K562 (cell line): ENCODE data around the gene DNAH1. TPM values are rescaled to one million over a fixed set of nuclear protein-coding genes. Genes with fewer than 3 reads are reported as not detected.

ENCODE experiments used
- ATAC-seq: fragments of 200-7000 bp; cut with Tn5 transposase; 3 replicates; pipeline ENCODE4 v1.9.1; 2020; ENCODE audit warnings: moderate library complexity
- BruUV-seq: library from RNA; stranded (reverse); fragments of 400-500 nt; replicated peaks from 2 replicates; lab custom pipeline; 2021; lab: Mats Ljungman, UMichigan
- CTCF ChIA-PET: fragments of 300-600 bp; formaldehyde crosslinking; extraction: SDS; loops from one replicate; lab custom pipeline; 2021; ENCODE audit warnings: low intra/inter-chr PET ratio; lab: Yijun Ruan, JAX
- POLR2A ChIA-PET: fragments of 300-600, 350-650 bp; sonication (Branson Sonifier 250); formaldehyde crosslinking; extraction: SDS; loops from one replicate; lab custom pipeline; 2021; ENCODE audit warnings: antibody characterized with exemption, inconsistent platforms; lab: Yijun Ruan, JAX
- DNase-seq, 4 experiments: peaks; one replicate each; pipeline versions ENCODE4 v3.0.0 to v3.0.0-alpha.2; 2011 to 2018; ENCODE audit warnings: low spot score in 3 of 4, mixed read lengths in 3 of 4; ENCODE audit errors: extremely low read depth in 1 of 4
- FAIRE-seq: peaks from 2 replicates; lab custom pipeline; 2011; peaks lifted over from hg19 to GRCh38; lab: Jason Lieb, UNC
- H2AFZ ChIP-seq: 2 replicates; pipeline ENCODE4 v1.6.0; 2011; ENCODE audit warnings: low read depth, low read length, control low read depth, inconsistent platforms
- H3K27ac ChIP-seq: fragments of 200-600 bp; 3 replicates; pipeline ENCODE4 v1.8.0; 2011; ENCODE audit warnings: low read depth, mild to moderate bottlenecking, control low read depth, inconsistent platforms, low read length, moderate library complexity, mixed read lengths; ENCODE audit errors: extremely low read depth
- H3K27me3 ChIP-seq, 2 experiments: fragments of 300-600 bp in 1 of 2; 2 replicates in 1 of 2; 3 replicates in 1 of 2; pipeline versions ENCODE4 v1.6.0 to v1.8.0; 2011; ENCODE audit warnings: inconsistent platforms in 2 of 2, low read length in 2 of 2, mild to moderate bottlenecking in 1 of 2, mixed read lengths in 1 of 2, moderate library complexity in 1 of 2; ENCODE audit not compliant: control insufficient read depth in 2 of 2, insufficient read depth in 2 of 2
- H3K36me3 ChIP-seq: fragments of 300-600 bp; 3 replicates; pipeline ENCODE4 v1.8.0; 2011; ENCODE audit warnings: mild to moderate bottlenecking, low read length, inconsistent platforms; ENCODE audit not compliant: control insufficient read depth, insufficient read depth
- H3K4me1 ChIP-seq, 2 experiments: fragments of 200-600 bp in 1 of 2; replicated peaks in 1 of 2; 2 replicates in 1 of 2; 3 replicates in 1 of 2; pipeline versions ENCODE4 v1.5.1 to v1.8.0; 2011; ENCODE audit warnings: inconsistent platforms in 2 of 2, low read length in 2 of 2, mild to moderate bottlenecking in 1 of 2, mixed read lengths in 1 of 2, moderate library complexity in 1 of 2; ENCODE audit not compliant: control insufficient read depth in 2 of 2, insufficient read depth in 2 of 2
- H3K4me2 ChIP-seq: 2 replicates; pipeline ENCODE4 v1.6.1; 2011; ENCODE audit warnings: low read length, control low read depth, inconsistent platforms, mixed read lengths; ENCODE audit not compliant: insufficient read depth
- H3K4me3 ChIP-seq: fragments of 200-600 bp; sonication (generic), shearing (Covaris generic); 2 replicates; pipeline ENCODE4 v1.5.1; 2016; ENCODE audit warnings: control low read depth, inconsistent platforms
- H3K79me2 ChIP-seq: fragments of 200-600 bp; 3 replicates; pipeline ENCODE4 v1.8.0; 2011; ENCODE audit warnings: low read length, inconsistent platforms; ENCODE audit not compliant: control insufficient read depth, insufficient read depth
- H3K9ac ChIP-seq, 2 experiments: 2 replicates each; pipeline versions ENCODE4 v1.6.0 to v1.6.1; 2011; ENCODE audit warnings: low read depth in 2 of 2, low read length in 2 of 2, control low read depth in 1 of 2, inconsistent platforms in 1 of 2, mild to moderate bottlenecking in 1 of 2, mixed read lengths in 1 of 2; ENCODE audit not compliant: insufficient read depth in 1 of 2
- H3K9me1 ChIP-seq: one replicate; pipeline ENCODE4 v1.6.0; 2011; ENCODE audit warnings: inconsistent platforms, mild to moderate bottlenecking, low read length, moderate library complexity; ENCODE audit not compliant: control insufficient read depth, insufficient read depth
- H3K9me3 ChIP-seq: replicated peaks from 2 replicates; pipeline ENCODE4 v1.5.1; 2011; ENCODE audit warnings: low read depth, low read length, inconsistent platforms; ENCODE audit not compliant: control insufficient read depth, insufficient read depth
- H4K20me1 ChIP-seq: replicated peaks from 2 replicates; pipeline ENCODE4 v1.6.1; 2011; ENCODE audit warnings: low read length, inconsistent platforms, mixed read lengths; ENCODE audit not compliant: control insufficient read depth, insufficient read depth
- ADNP ChIP-seq: fragments of 200-800 bp; sonication (Bioruptor generic); IDR thresholded peaks from 2 replicates; pipeline ENCODE4 v1.6.1; 2016; ENCODE audit warnings: missing genetic modification characterization, missing compliant biosample characterization
- BRF1 ChIP-seq: IDR thresholded peaks from 3 replicates; pipeline ENCODE4 v1.6.1; 2011; ENCODE audit warnings: borderline replicate concordance, mild to moderate bottlenecking; ENCODE audit not compliant: insufficient read length; ENCODE audit errors: extremely low read depth
- CREB1 ChIP-seq, 2 experiments: sonication (generic) in 1 of 2; formaldehyde crosslinking in 1 of 2; IDR thresholded peaks; 2 replicates each; pipeline versions ENCODE4 v1.6.1 to v1.8.0; 2012 to 2022; ENCODE audit warnings: inconsistent platforms in 1 of 2, mild to moderate bottlenecking in 1 of 2, missing genetic modification reagents in 1 of 2, moderate library complexity in 1 of 2
- E2F6 ChIP-seq, 2 experiments: IDR thresholded peaks; 2 replicates each; pipeline ENCODE4 v1.6.1; 2011; ENCODE audit warnings: borderline replicate concordance in 1 of 2, control low read depth in 1 of 2, low read depth in 1 of 2, low read length in 1 of 2, mild to moderate bottlenecking in 1 of 2, mixed read lengths in 1 of 2, moderate library complexity in 1 of 2; ENCODE audit not compliant: insufficient read depth in 1 of 2, insufficient read length in 1 of 2, poor library complexity in 1 of 2, severe bottlenecking in 1 of 2; ENCODE audit errors: extremely low read depth in 1 of 2
- MYNN ChIP-seq, 2 experiments: sonication (generic); formaldehyde crosslinking in 1 of 2; IDR thresholded peaks; 2 replicates each; pipeline versions ENCODE4 v1.5.0 to v1.6.1; 2016 to 2020; ENCODE audit warnings: antibody characterized with exemption in 1 of 2, missing genetic modification reagents in 1 of 2
- SREBF2 ChIP-seq: sonication (generic); formaldehyde crosslinking; IDR thresholded peaks from 2 replicates; pipeline ENCODE4 v1.4.0; 2020; ENCODE audit warnings: mild to moderate bottlenecking, missing genetic modification reagents
- XRCC5 ChIP-seq: fragments of 200-400 bp; formaldehyde crosslinking; IDR thresholded peaks from 2 replicates; pipeline ENCODE4 v1.6.1; 2017; ENCODE audit warnings: low read depth, mild to moderate bottlenecking, low read length
- ZSCAN29 ChIP-seq: fragments of 450-650 bp; IDR thresholded peaks from 2 replicates; pipeline ENCODE4 v1.6.1; 2017
- WGBS: fragments of 100-300 bp; shearing (Covaris generic); methylation state at CpG from one replicate; pipeline ENCODE4 v1.1.6; 2016; ENCODE audit warnings: low coverage, mixed read lengths; ENCODE audit not compliant: insufficient coverage; ENCODE audit errors: missing lambda C conversion rate; 5-methylcytosine and 5-hydroxymethylcytosine counted together
- in situ Hi-C: fragments of 300-500 bp; cut with MboI; formaldehyde crosslinking; loops from 4 replicates; pipeline ENCODE4 v1.15.0; 2018; ENCODE audit warnings: inconsistent platforms, mixed read lengths
- intact Hi-C: fragments of 100-400 bp; cut with micrococcal nuclease; formaldehyde crosslinking; loops from 2 replicates; pipeline ENCODE4 v1.14.2; 2022
- polyA plus RNA-seq, 8 experiments: library from polyadenylated mRNA; depleted of rRNA in 4 of 8; stranded (reverse) in 5 of 8; unstranded in 3 of 8; fragments of >200 nt; fragmentation: Nextera tagmentation in 2 of 8; fragmentation: Illumina TruSeq in 1 of 8; extraction: Ambion mirVana in 2 of 8; extraction: Trizol in 1 of 8; gene quantifications; 2 replicates each; pipeline versions ENCODE4 v1.2.1 to v1.2.3, GENCODE V29; 2011 to 2014; ENCODE audit warnings: inconsistent platforms in 1 of 8, missing spikeins in 1 of 8
- total RNA-seq, 7 experiments: library from RNA; depleted of rRNA in 6 of 7; stranded (reverse); fragments of >200 nt in 6 of 7; fragmentation: Illumina TruSeq in 2 of 7; extraction: Trizol in 2 of 7; gene quantifications; 2 replicates each; pipeline versions ENCODE4 v1.2.1 to v1.2.3, GENCODE V29; 2011 to 2021; ENCODE audit warnings: low replicate concordance in 1 of 7

Gene DNAH1
- total and polyA plus RNA-seq, 9 of the 15 experiments (the other 6 are each of a cell fraction or from before 2014, with no cell fraction given), result 0.04 to 0.84 (median 0.50) TPM

- intact Hi-C loops, result no loop called here
- BruUV-seq, result no TSS peak
- POLR2A ChIA-PET, result interaction anchor here (0.6 to 2.2 kb wide), 4 partner anchors 9 to 48 kb away, joined by 3 to 11 read pairs (median 4); no protein-coding TSS in a partner anchor
Observed at GRCh38 chr3:52397676-52398399, 81.7 kb downstream of the DNAH1 start.

More at GRCh38 chr3:52397676-52398399, 81.7 kb downstream of the DNAH1 start:
- peaks cover 0 to 7% of the 10 kb centered on the region in 2 experiments; a peak in 2 of 5 replicates for H3K27me3 ChIP-seq
- H3K27ac ChIP-seq, result no peak overlapping the region
- H3K36me3 ChIP-seq, result peaks cover 18% of the 10 kb centered on the region; the same call in 1 of the 3 replicates
- H3K4me2 ChIP-seq, result no peak overlapping the region
- H3K9ac ChIP-seq, result no peak overlapping the region
- H2AFZ ChIP-seq, result no peak overlapping the region
- WGBS, result 36% methylated on average over 13 of the region's 13 CpGs
- TF ChIP-seq BRF1, result no peak
- no peak for TF ChIP-seq ADNP
- no peak for TF ChIP-seq ZSCAN29
- TF ChIP-seq XRCC5, result no peak
- TF ChIP-seq E2F6 (IDR thresholded peaks at IDR 0.05; ENCODE audit: borderline replicate concordance in 1 of 2, extremely low read depth in 1 of 2, insufficient read depth in 1 of 2, insufficient read length in 1 of 2, low read depth in 1 of 2, low read length in 1 of 2, poor library complexity in 1 of 2, severe bottlenecking in 1 of 2), result no peak
- no peak for TF ChIP-seq MYNN (IDR thresholded peaks at IDR 0.05)
- no peak for TF ChIP-seq MYNN (CRISPR knock-in tag; IDR thresholded peaks at IDR 0.05)
- TF ChIP-seq SREBF2, result no peak
- no peak for TF ChIP-seq CREB1 (IDR thresholded peaks at IDR 0.05)
- no peak for TF ChIP-seq CREB1 (CRISPR knock-in tag; IDR thresholded peaks at IDR 0.05)
- CTCF ChIA-PET, result no interaction called here
- DNase-seq (no peak), FAIRE-seq (no peak), ATAC-seq (no peak)
- H3K9me3 ChIP-seq, result no peaks in the 10 kb centered on the region
- H3K4me3 ChIP-seq, result no peak overlapping the region
- no peaks in the 10 kb centered on the region for H3K79me2 ChIP-seq
- H3K9me1 ChIP-seq, result peaks cover 3% of the 10 kb centered on the region
- in situ Hi-C loops, result loop anchor here (25.0 kb wide), 1 partner anchor 386 kb away; no protein-coding TSS in a partner anchor
- H4K20me1 ChIP-seq, result no peaks in the 10 kb centered on the region
- peaks cover 7 to 21% of the 10 kb centered on the region in 2 experiments; a peak in 4 of 5 replicates for H3K4me1 ChIP-seq
